NCI-H345 (cell line): ENCODE results near the gene B4GALT6.
A peak's percentile ranks its signal among the peaks of the same experiment; 100 is the strongest.

ENCODE experiments used
- DNase-seq: peaks from one replicate; lab custom pipeline; 2025; lab: John Stamatoyannopoulos, UW

B4GALT6 gene

GRCh38 chr18:31688606-31689005 is 4.2 kb upstream of the B4GALT6 start:
- DNase-seq, result no peak

- DNase-seq, result no peak
Observed at GRCh38 chr18:31686986-31687928, 2.9 kb upstream of the B4GALT6 start.

DNA sequence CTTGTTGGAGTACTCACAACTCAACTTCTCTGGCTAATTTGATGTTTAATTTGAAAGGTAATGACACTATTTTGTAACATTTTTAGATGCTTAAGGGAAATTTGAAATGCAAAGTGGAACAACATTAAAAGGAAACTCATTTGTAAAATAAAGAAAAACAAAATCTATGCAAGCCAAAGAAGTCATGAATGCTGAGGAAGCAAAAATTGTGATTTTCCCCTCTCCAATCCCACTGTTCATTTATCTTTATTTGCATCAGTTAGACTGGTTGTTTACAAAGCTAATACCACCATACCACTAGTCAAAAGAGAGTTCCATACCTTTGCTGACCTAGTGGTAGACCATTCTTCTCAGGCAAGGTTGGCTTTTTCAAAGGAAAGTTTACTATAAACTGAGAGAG is 2.2 kb upstream of the B4GALT6 start:
- no peak for DNase-seq

DNA sequence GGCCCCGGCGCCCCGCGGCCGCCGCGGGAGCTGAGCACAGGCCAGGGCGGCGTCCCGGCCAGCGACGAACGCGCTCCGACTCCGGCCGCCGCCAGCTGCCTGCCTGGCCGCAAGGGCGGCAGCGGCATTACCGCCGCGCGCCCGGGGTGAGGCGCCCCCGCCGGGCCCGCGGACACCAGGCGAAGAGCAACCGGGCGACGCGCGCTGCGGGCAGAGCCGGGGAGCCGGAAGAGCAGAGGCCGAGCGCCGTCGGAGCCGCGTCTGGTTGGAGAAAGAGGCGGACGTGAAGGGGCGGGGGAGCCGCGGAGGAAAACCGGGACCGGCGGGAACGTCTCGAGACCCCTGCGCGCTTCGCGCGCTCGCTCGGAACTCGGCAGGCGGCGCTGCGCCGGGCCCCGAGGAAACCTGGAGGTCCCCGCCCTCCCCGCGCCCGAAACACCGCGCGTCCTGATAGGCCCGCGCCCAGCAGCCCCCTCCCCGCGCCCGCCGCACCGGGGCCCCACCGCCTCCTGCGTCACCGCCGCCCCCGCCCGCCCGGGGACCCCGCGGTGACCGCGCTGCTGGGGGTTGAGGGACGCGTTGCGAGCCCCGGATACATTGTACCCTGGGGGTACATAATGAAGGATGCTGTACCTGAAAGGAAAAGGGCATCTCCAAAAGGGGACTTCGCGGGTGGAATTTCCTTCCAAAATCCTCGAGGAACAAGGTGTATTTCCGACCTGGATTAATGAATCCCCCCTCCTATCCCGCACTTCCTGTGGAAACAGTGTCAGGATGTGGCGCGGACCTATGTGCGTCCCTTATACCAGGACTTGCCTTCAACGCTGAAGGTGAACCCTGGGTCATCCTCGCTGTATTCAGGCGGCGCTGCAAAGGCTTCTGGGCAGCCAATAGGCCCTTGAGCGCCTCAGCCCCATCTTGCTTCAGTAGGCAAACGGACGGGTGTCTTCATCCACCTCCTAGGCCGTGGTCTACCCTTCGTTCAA is 1.0 kb upstream of the B4GALT6 start:
- peak; percentile 87 for DNase-seq

DNA sequence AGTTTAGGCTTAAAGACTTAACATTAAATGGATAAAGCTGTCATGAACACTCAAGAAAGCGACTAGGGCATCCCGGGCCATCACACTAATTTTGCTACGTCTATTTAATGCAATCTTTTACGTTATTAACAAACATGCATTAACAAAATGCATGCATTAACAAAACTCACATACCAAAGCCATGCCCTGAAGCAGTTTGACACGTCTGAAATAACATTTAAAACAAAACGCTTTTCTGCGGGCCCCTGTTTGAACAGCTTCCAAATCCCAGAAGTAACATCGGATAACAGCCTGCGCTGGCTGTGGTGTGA is 458 bp downstream of the B4GALT6 start:
- DNase-seq, result peak; percentile 20

- DNase-seq, result no peak
Observed at GRCh38 chr18:31683106-31683505, 1.3 kb downstream of the B4GALT6 start.

GRCh38 chr18:31680831-31681568 is 3.4 kb downstream of the B4GALT6 start:
- peak; percentile 20 for DNase-seq

GRCh38 chr18:31680433-31680811 is 4.0 kb downstream of the B4GALT6 start:
- DNase-seq, result no peak

GRCh38 chr18:31679791-31680432 is 4.5 kb downstream of the B4GALT6 start:
- DNase-seq, result no peak

- no peak for DNase-seq
Observed at GRCh38 chr18:31679133-31679742, 5.1 kb downstream of the B4GALT6 start.

DNA sequence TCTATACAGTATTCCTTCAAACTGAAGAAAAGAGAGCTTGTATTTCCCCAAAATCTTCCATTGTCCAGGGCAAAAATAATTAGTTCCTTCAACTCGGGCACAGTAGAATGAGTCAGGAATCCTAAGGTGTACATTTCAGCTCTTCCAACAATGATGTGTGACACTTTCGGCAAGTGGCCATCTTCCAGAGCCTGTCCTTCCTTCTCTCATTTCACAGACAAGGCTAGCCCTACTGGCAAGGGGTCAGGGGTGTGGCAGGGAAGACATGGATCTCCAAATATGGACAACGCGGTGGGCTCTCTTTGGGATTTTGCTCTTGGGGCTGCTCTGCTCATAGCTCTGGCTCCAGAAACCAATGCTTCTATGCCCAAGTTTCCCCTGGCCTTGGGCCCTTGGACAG is 6.0 kb downstream of the B4GALT6 start:
- DNase-seq, result no peak

GRCh38 chr18:31677592-31677991 is 6.8 kb downstream of the B4GALT6 start:
- no peak for DNase-seq

DNA sequence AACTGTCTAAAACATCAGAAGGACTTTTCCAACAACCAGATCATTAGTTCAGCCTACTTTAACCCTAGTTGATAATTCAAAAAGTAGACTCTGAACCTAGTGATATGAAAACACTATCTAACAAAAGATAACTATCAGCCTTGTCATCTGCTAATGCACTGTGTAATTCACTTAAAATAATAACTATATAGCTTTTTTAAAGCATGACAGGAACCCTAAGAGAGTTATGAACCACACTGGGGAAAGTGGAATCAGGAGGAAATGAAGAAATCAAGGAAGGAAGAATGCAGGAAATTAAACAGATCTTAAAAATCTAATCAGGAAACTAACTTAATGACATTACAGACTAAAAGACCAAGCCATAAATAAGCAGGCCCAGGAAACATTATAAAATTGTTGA is 9.0 kb downstream of the B4GALT6 start:
- DNase-seq, result no peak

- DNase-seq, result no peak
Observed at GRCh38 chr18:31672628-31673135, 11.7 kb downstream of the B4GALT6 start.

GRCh38 chr18:31671951-31672350 is 12.4 kb downstream of the B4GALT6 start:
- DNase-seq, result no peak

DNA sequence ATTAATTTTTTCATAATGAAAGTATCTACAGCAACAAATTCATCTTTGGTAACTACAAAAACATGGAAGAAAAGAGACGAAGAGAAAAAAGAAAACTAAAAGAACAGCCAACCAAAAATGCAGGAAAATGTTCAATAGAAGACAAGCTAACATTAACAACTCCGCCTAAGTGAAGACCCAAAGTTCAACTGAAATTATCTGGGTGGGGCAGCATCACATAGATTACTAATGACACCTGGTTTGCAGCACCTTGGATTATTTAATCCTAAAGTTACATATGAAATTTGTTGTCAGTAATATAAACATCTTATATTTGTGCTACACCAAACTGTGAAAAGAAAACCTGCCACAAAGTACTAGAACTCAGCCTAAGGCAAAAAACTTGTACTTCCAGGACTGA is 14.8 kb downstream of the B4GALT6 start:
- DNase-seq, result no peak

DNA sequence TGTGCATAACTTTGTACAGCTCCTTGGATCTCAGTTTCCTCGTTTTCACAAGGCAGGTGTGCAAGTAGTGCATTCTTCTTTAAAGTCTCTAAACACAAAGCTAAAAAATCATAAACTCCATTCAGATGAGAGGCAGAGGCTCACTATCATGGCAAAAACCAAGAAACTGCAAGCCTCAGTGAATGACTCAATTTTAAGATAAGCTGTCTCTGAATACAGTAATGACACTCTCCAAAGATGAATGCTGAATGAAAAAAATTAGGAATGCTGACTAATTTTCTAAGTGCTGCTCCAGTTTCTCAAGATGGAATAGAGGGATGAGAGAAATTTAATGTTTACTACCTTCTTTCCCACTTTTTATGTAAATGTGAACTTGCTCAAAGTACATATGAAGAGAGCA is 17.2 kb downstream of the B4GALT6 start:
- DNase-seq, result no peak

DNA sequence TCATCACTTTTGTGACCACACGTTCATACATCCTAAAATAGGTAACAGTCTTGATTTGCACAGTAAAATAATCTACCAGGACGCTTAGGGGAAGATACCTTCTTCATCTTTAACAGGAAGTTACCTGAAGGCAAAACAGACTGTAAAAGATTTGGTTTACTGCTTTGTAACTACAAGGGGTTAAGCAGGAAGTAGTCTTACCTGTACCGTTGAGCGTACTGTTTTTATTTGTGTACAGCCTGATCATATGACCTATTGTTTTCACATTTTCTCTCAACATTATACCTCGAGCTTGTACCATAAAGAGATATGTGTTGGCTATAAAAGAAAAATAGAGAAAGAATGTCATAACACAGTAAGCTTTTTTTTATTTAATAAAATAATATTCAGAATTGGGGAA is 18.3 kb downstream of the B4GALT6 start:
- no peak for DNase-seq

DNA sequence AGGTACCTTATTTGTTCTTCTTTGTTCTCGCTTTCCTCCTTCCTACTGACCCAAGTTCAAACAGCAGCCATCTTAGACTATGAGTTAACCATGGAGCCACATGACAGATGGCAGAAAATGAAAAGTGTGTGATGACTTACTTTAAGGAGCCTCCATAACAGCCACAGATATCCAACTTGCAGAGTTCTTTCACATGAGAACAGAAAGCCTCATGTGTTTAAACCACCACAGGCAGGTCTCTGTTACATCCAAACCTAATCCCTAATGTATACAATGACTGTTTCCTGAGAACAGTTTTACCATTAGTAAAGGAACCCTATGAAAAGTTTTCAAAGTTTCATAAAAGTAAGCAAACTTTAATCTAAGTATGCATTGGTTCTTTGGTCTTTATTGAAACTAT is 20.3 kb downstream of the B4GALT6 start:
- DNase-seq, result no peak

DNA sequence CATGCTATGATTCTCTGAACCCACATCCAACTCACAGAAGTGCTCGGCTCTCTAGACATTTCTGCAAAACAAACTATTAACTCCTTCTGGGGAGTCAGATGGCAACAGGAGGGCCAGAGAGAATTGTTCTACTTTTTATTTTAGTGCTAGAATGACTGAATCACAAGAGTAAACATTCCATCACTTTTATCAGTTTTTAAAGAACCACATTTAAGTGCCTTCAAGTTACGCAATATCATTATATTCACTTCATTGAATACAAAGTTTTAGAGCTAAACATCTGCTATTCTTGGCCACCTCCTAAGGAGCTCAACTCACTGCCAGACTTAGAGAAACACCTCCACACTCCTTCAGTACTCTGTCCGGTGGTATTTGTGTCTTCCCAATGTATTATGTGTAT is 22.4 kb downstream of the B4GALT6 start:
- no peak for DNase-seq

DNA sequence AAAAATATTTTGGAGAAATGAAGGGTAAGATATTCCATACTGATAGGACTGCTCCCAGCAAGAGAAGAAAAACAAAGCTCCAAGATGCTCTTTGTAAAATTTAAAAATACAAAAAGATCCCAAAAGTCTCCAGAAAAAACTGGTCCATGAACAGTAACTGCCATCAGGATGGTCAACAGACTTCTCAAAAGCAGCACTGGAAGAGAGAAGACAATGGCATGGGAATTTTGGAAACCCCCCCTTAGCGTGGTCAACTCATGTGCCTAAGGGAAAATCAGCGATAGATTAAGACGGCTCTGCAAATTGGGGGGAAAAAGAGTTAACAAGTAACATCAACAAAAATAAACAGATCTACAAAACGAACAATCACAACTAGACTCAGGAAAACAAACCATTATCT is 23.6 kb downstream of the B4GALT6 start:
- no peak for DNase-seq
